Measurements from ENCODE around the gene SVEP1. TPM values are rescaled to one million over a fixed set of nuclear protein-coding genes. Genes with fewer than 3 reads are reported as not detected.

The SVEP1 gene
- total and polyA plus RNA-seq, 2 of the 13 experiments (the other 11 are each of a cell fraction or from before 2014, with no cell fraction given): not detected

DNA sequence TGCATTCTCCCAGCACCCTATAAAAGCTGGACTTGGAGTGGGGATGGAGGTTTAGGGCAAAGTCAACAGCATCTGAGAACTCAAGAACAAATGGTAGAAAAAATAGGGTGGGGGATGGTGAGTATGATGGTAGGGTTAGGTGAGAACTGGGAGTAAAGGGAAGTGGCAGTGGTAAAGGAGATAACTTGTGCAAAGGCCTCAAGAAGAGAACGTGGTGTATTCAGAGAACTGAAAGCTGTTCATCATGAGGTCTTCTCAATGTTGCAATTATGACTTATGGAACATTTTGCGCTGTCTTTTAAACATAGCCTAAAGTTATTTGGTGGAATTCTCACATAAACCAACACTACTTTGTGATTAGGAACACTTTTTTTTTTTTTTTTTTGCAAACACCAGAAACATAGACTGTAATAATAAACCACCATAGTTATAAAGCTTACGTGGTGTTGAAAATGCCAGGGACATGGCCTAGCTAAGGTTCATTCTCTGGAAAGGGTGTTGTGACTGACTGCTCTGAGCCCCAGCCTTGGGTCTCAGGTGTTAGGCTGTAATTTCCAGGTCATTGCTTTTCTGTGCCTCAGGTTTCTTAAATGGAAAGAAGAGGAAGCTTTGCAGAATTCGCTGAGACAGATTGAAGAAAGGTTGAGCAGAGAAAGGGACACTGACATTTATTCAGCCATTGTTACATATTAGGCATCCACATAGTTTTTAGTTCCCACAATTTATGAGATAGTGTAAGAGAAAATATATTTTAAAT, 222.7 kb downstream of the SVEP1 start:
- no peaks in the 10 kb centered on the region for H3K79me2 ChIP-seq (ENCODE audit: insufficient read depth, low read length)
- POLR2A ChIA-PET: no interaction called here
- H3K4me3 ChIP-seq (replicated peaks in 1 of 3; ENCODE audit: insufficient read depth in 1 of 3, low read depth in 2 of 3, low read length in 3 of 3): no peak overlapping the region
- FAIRE-seq: no peak
- intact Hi-C loops (cut with micrococcal nuclease; ENCODE audit: unreplicated experiment) (no loop called here), in situ Hi-C loops (cut with HindIII; ENCODE audit: extremely low pct_ligation_motif_present, low pct_unique_long_range_greater_than_20kb) (no loop called here)
- CTCF ChIA-PET (ENCODE audit: low intra/inter-chr PET ratio, low total read pairs): no interaction called here
- H3K27me3 ChIP-seq (ENCODE audit: control insufficient read depth in 1 of 2, insufficient read depth in 2 of 2, low read length in 2 of 2): no peaks in the 10 kb centered on the region
- ATAC-seq: no peak
- no TSS peak for BruUV-seq (replicated peaks)
- H3K4me1 ChIP-seq (ENCODE audit: insufficient read depth, low read length): no peaks in the 10 kb centered on the region
- H2AFZ ChIP-seq (ENCODE audit: low read length): no peak overlapping the region
- H3K27ac ChIP-seq (ENCODE audit: extremely low read length, insufficient read depth, low read length): no peak overlapping the region
- H3K9me3 ChIP-seq (ENCODE audit: low read length): no peaks in the 10 kb centered on the region
- no peaks in the 10 kb centered on the region for H3K36me3 ChIP-seq (replicated peaks in 1 of 2; ENCODE audit: control insufficient read depth in 1 of 2, insufficient read depth in 2 of 2, low read length in 2 of 2)
- WGBS (ENCODE audit: low lambda C conversion rate): 29% methylated on average over 4 of the region's 4 CpGs
- no peak for DNase-seq (ENCODE audit: low spot score)
- no peak overlapping the region for H3K4me2 ChIP-seq (ENCODE audit: low read depth, low read length)
- H3K9ac ChIP-seq (ENCODE audit: insufficient read depth, low read depth, low read length): no peak overlapping the region
- H4K20me1 ChIP-seq (ENCODE audit: insufficient read depth, low read length): no peaks in the 10 kb centered on the region
- no peak for TF ChIP-seq SP140L (CRISPR knock-in tag; IDR thresholded peaks at IDR 0.05; ENCODE audit: borderline replicate concordance)
- TF ChIP-seq BCL6 (CRISPR knock-in tag; IDR thresholded peaks at IDR 0.05): no peak
- TF ChIP-seq EED (CRISPR knock-in tag; IDR thresholded peaks at IDR 0.05): no peak
- TF ChIP-seq ZNF557 (CRISPR knock-in tag; IDR thresholded peaks at IDR 0.05): no peak
- TF ChIP-seq, protein P1, sequence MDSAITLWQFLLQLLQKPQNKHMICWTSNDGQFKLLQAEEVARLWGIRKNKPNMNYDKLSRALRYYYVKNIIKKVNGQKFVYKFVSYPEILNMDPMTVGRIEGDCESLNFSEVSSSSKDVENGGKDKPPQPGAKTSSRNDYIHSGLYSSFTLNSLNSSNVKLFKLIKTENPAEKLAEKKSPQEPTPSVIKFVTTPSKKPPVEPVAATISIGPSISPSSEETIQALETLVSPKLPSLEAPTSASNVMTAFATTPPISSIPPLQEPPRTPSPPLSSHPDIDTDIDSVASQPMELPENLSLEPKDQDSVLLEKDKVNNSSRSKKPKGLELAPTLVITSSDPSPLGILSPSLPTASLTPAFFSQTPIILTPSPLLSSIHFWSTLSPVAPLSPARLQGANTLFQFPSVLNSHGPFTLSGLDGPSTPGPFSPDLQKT (CRISPR knock-in tag; IDR thresholded peaks at IDR 0.05; ENCODE audit: borderline replicate concordance): no peak
- TF ChIP-seq MLLT10 (CRISPR knock-in tag; IDR thresholded peaks at IDR 0.05): no peak
- TF ChIP-seq, protein P2, sequence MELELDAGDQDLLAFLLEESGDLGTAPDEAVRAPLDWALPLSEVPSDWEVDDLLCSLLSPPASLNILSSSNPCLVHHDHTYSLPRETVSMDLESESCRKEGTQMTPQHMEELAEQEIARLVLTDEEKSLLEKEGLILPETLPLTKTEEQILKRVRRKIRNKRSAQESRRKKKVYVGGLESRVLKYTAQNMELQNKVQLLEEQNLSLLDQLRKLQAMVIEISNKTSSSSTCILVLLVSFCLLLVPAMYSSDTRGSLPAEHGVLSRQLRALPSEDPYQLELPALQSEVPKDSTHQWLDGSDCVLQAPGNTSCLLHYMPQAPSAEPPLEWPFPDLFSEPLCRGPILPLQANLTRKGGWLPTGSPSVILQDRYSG (CRISPR knock-in tag; IDR thresholded peaks at IDR 0.05): no peak
- no peak for TF ChIP-seq KDM5A (IDR thresholded peaks at IDR 0.05; ENCODE audit: borderline replicate concordance, low read length)
- TF ChIP-seq ZNF709 (CRISPR knock-in tag; IDR thresholded peaks at IDR 0.05): no peak
- no peak for TF ChIP-seq CAMTA2 (CRISPR knock-in tag; IDR thresholded peaks at IDR 0.05; ENCODE audit: borderline replicate concordance)
- TF ChIP-seq, protein P3, sequence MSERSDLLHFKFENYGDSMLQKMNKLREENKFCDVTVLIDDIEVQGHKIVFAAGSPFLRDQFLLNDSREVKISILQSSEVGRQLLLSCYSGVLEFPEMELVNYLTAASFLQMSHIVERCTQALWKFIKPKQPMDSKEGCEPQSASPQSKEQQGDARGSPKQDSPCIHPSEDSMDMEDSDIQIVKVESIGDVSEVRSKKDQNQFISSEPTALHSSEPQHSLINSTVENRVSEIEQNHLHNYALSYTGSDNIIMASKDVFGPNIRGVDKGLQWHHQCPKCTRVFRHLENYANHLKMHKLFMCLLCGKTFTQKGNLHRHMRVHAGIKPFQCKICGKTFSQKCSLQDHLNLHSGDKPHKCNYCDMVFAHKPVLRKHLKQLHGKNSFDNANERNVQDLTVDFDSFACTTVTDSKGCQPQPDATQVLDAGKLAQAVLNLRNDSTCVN (CRISPR knock-in tag; IDR thresholded peaks at IDR 0.05; ENCODE audit: borderline replicate concordance): no peak
- no peak for TF ChIP-seq HMG20B (CRISPR knock-in tag; conservative IDR thresholded peaks at IDR 0.05)
- TF ChIP-seq RFX5 (IDR thresholded peaks at IDR 0.05; ENCODE audit: low read depth, low read length): no peak
- TF ChIP-seq ZNF468 (CRISPR knock-in tag; IDR thresholded peaks at IDR 0.05): no peak
- TF ChIP-seq, protein P4, sequence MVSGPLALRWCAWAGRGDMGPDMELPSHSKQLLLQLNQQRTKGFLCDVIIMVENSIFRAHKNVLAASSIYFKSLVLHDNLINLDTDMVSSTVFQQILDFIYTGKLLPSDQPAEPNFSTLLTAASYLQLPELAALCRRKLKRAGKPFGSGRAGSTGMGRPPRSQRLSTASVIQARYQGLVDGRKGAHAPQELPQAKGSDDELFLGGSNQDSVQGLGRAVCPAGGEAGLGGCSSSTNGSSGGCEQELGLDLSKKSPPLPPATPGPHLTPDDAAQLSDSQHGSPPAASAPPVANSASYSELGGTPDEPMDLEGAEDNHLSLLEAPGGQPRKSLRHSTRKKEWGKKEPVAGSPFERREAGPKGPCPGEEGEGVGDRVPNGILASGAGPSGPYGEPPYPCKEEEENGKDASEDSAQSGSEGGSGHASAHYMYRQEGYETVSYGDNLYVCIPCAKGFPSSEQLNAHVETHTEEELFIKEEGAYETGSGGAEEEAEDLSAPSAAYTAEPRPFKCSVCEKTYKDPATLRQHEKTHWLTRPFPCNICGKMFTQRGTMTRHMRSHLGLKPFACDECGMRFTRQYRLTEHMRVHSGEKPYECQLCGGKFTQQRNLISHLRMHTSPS (CRISPR knock-in tag; IDR thresholded peaks at IDR 0.05; ENCODE audit: low read depth): no peak
- TF ChIP-seq SRSF9 (IDR thresholded peaks at IDR 0.05; ENCODE audit: borderline replicate concordance, insufficient read depth, low read depth, low read length, poor library complexity, severe bottlenecking): no peak
- no peak for TF ChIP-seq ZNF224 (CRISPR knock-in tag; IDR thresholded peaks at IDR 0.05)
- TF ChIP-seq, protein P5, sequence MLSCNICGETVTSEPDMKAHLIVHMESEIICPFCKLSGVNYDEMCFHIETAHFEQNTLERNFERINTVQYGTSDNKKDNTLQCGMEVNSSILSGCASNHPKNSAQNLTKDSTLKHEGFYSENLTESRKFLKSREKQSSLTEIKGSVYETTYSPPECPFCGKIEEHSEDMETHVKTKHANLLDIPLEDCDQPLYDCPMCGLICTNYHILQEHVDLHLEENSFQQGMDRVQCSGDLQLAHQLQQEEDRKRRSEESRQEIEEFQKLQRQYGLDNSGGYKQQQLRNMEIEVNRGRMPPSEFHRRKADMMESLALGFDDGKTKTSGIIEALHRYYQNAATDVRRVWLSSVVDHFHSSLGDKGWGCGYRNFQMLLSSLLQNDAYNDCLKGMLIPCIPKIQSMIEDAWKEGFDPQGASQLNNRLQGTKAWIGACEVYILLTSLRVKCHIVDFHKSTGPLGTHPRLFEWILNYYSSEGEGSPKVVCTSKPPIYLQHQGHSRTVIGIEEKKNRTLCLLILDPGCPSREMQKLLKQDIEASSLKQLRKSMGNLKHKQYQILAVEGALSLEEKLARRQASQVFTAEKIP (CRISPR knock-in tag; IDR thresholded peaks at IDR 0.05; ENCODE audit: borderline replicate concordance): no peak

All from HepG2 (cell line).